H9 (cell line): Measurements from ENCODE around the gene TMEM201. TPM values are rescaled to one million over a fixed set of nuclear protein-coding genes. Genes with fewer than 3 reads are reported as not detected.

Experiments used
- DNase-seq: peaks from one replicate; pipeline ENCODE4 v3.0.0-alpha.2; 2017
- H2AFZ ChIP-seq: one replicate; pipeline ENCODE4 v1.6.1; 2013; ENCODE audit warnings: mild to moderate bottlenecking, low read length, control low read depth, moderate library complexity
- H2AK5ac ChIP-seq: 2 replicates; pipeline ENCODE4 v1.6.1; 2013; ENCODE audit warnings: low read length, control low read depth, mixed read lengths; ENCODE audit not compliant: insufficient read length
- H2BK120ac ChIP-seq: one replicate; pipeline ENCODE4 v1.6.1; 2013; ENCODE audit warnings: low read depth, mild to moderate bottlenecking, low read length, control low read depth, inconsistent platforms; ENCODE audit not compliant: poor library complexity, severe bottlenecking
- H2BK12ac ChIP-seq: 2 replicates; pipeline ENCODE4 v1.6.1; 2013; ENCODE audit warnings: low read length, control low read depth, mixed read lengths, low read depth; ENCODE audit not compliant: insufficient read length
- H2BK15ac ChIP-seq: 2 replicates; pipeline ENCODE4 v1.6.1; 2013; ENCODE audit warnings: low read depth, low read length, control low read depth
- H2BK20ac ChIP-seq: one replicate; pipeline ENCODE4 v1.6.1; 2013; ENCODE audit warnings: low read depth, mild to moderate bottlenecking, low read length, control low read depth, inconsistent platforms; ENCODE audit not compliant: poor library complexity, severe bottlenecking
- H2BK5ac ChIP-seq: 2 replicates; pipeline ENCODE4 v1.6.1; 2013; ENCODE audit warnings: low read length, control low read depth, mixed read lengths; ENCODE audit not compliant: insufficient read length
- H3K14ac ChIP-seq: 2 replicates; pipeline ENCODE4 v1.6.1; 2013; ENCODE audit warnings: low read length, control low read depth; ENCODE audit not compliant: insufficient read depth
- H3K18ac ChIP-seq: 2 replicates; pipeline ENCODE4 v1.6.1; 2013; ENCODE audit warnings: low read depth, mild to moderate bottlenecking, mixed read lengths, low read length, control low read depth; ENCODE audit not compliant: insufficient read length
- H3K23ac ChIP-seq: 2 replicates; pipeline ENCODE4 v1.6.1; 2013; ENCODE audit warnings: low read length, control low read depth, mixed read lengths, low read depth; ENCODE audit not compliant: insufficient read length
- H3K23me2 ChIP-seq: 2 replicates; pipeline ENCODE4 v1.6.1; 2013; ENCODE audit warnings: low read depth, mild to moderate bottlenecking, mixed read lengths, low read length, control low read depth; ENCODE audit not compliant: insufficient read length, poor library complexity, severe bottlenecking
- H3K27ac ChIP-seq: 2 replicates; pipeline ENCODE4 v1.5.1; 2013; ENCODE audit warnings: low read length, control low read depth, mixed read lengths, low read depth; ENCODE audit not compliant: insufficient read length
- H3K27me3 ChIP-seq: 2 replicates; pipeline ENCODE4 v1.6.1; 2013; ENCODE audit warnings: low read length, control low read depth, inconsistent platforms; ENCODE audit not compliant: insufficient read depth
- H3K4ac ChIP-seq: 2 replicates; pipeline ENCODE4 v1.6.1; 2013; ENCODE audit warnings: low read depth, mild to moderate bottlenecking, control low read depth, inconsistent platforms, low read length, moderate library complexity
- H3K4me1 ChIP-seq: 2 replicates; pipeline ENCODE4 v1.6.1; 2013; ENCODE audit warnings: low read length, control low read depth, inconsistent platforms; ENCODE audit not compliant: insufficient read depth
- H3K4me2 ChIP-seq: 2 replicates; pipeline ENCODE4 v1.6.1; 2013; ENCODE audit warnings: low read length, control low read depth, mixed read lengths; ENCODE audit not compliant: insufficient read length, insufficient read depth
- H3K56ac ChIP-seq: 2 replicates; pipeline ENCODE4 v1.6.1; 2013; ENCODE audit warnings: low read depth, mild to moderate bottlenecking, mixed read lengths, low read length, control low read depth; ENCODE audit not compliant: insufficient read length
- H3K79me1 ChIP-seq: 2 replicates; pipeline ENCODE4 v1.6.1; 2013; ENCODE audit warnings: low read depth, mild to moderate bottlenecking, moderate library complexity, low read length, control low read depth, inconsistent platforms; ENCODE audit not compliant: insufficient read depth, poor library complexity, severe bottlenecking
- H3K79me2 ChIP-seq: 2 replicates; pipeline ENCODE4 v1.6.1; 2013; ENCODE audit warnings: low read length, control low read depth, inconsistent platforms; ENCODE audit not compliant: insufficient read depth
- H3K9ac ChIP-seq: 2 replicates; pipeline ENCODE4 v1.6.1; 2013; ENCODE audit warnings: low read length, control low read depth, mixed read lengths; ENCODE audit not compliant: insufficient read length; ENCODE audit errors: extremely low read depth
- H3K9me3 ChIP-seq: one replicate; pipeline ENCODE4 v1.6.1; 2013; ENCODE audit warnings: low read depth, low read length, inconsistent platforms; ENCODE audit not compliant: control insufficient read depth
- H3T11ph ChIP-seq: one replicate; pipeline ENCODE4 v1.6.1; 2013; ENCODE audit warnings: mild to moderate bottlenecking, low read length, control low read depth, inconsistent platforms
- H4K20me1 ChIP-seq: one replicate; pipeline ENCODE4 v1.6.1; 2013; ENCODE audit not compliant: control insufficient read depth, insufficient read length, insufficient read depth
- H4K5ac ChIP-seq: 2 replicates; pipeline ENCODE4 v1.6.1; 2013; ENCODE audit warnings: low read depth, mild to moderate bottlenecking, mixed read lengths, low read length, control low read depth; ENCODE audit not compliant: insufficient read length
- H4K8ac ChIP-seq: replicated peaks from 2 replicates; pipeline ENCODE4 v1.6.1; 2013; ENCODE audit warnings: low read length, control low read depth, mixed read lengths, low read depth; ENCODE audit not compliant: insufficient read length
- H4K91ac ChIP-seq: 2 replicates; pipeline ENCODE4 v1.6.1; 2013; ENCODE audit warnings: low read depth, mild to moderate bottlenecking, moderate library complexity, mixed read lengths, low read length, control low read depth; ENCODE audit not compliant: insufficient read length
- H3K27ac Mint-ChIP-seq, 3 experiments: 2 replicates in 2 of 3; 3 replicates in 1 of 3; pipeline ENCODE4 v1.8.0; 2020 to 2021; ENCODE audit warnings: mixed read lengths in 3 of 3, mild to moderate bottlenecking in 1 of 3, moderate library complexity in 1 of 3
- H3K27me3 Mint-ChIP-seq: 2 replicates; pipeline ENCODE4 v1.8.0; 2021; ENCODE audit warnings: low read depth, mild to moderate bottlenecking, moderate library complexity, mixed read lengths
- H3K36me3 Mint-ChIP-seq, 3 experiments: 2 replicates in 2 of 3; 3 replicates in 1 of 3; pipeline ENCODE4 v1.8.0; 2020 to 2021; ENCODE audit warnings: low read depth in 3 of 3, mixed read lengths in 3 of 3; ENCODE audit not compliant: insufficient read depth in 1 of 3
- H3K4me1 Mint-ChIP-seq, 2 experiments: 2 replicates each; pipeline ENCODE4 v1.8.0; 2020; ENCODE audit warnings: mixed read lengths in 2 of 2
- H3K4me3 Mint-ChIP-seq, 2 experiments: 2 replicates in 1 of 2; 3 replicates in 1 of 2; pipeline ENCODE4 v1.8.0; 2020 to 2021; ENCODE audit warnings: mild to moderate bottlenecking in 2 of 2, mixed read lengths in 2 of 2, moderate library complexity in 1 of 2
- H3K9me3 Mint-ChIP-seq, 2 experiments: 2 replicates in 1 of 2; 3 replicates in 1 of 2; pipeline ENCODE4 v1.8.0; 2020; ENCODE audit warnings: mild to moderate bottlenecking in 2 of 2, mixed read lengths in 2 of 2, moderate library complexity in 1 of 2
- CTCF ChIP-seq: fragments of 200-600 bp; sonication (generic); conservative IDR thresholded peaks from 3 replicates; pipeline ENCODE4 v1.8.0; 2021; ENCODE audit warnings: antibody characterized with exemption, mild to moderate bottlenecking
- WGBS: extraction: QIAGEN DNeasy Blood & Tissue Kit; methylation state at CpG from one replicate; pipeline ENCODE4 v1.1.7; 2013; ENCODE audit warnings: missing lambda C conversion rate, low lambda C conversion rate, mixed read lengths; ENCODE audit not compliant: insufficient read length; ENCODE audit errors: extremely low coverage; 5-methylcytosine and 5-hydroxymethylcytosine counted together
- total RNA-seq: library from RNA; stranded (reverse); gene quantifications from 2 replicates; pipeline ENCODE4 v1.2.1, GENCODE V29; 2021

TMEM201 gene
- total RNA-seq, 1 experiment from 2014 or later: 31.0 TPM

- Mint-ChIP-seq H3K9me3 (no peaks in the 10 kb centered on the region), H3K27me3 (no peaks in the 10 kb centered on the region), H3K4me1 (peaks cover 26 to 36% of the 10 kb centered on the region in 2 experiments), H3K36me3 (peaks cover 7 to 26% (median 23%) of the 10 kb centered on the region in 3 experiments; a peak in 6 of 7 replicates), H3K27ac (peak overlapping the region; percentile 47 to 53 (median 52); a peak in 4 of 7 replicates), H3K4me3 (no peak overlapping the region)
- no peak for TF ChIP-seq CTCF
- Histone ChIP-seq H3K23me2 (no peaks in the 10 kb centered on the region), H3K27me3 (no peaks in the 10 kb centered on the region), H4K20me1 (no peaks in the 10 kb centered on the region), H3K4me1 (peaks cover 2% of the 10 kb centered on the region; the same call in 1 of the 2 replicates), H3K23ac (no peak overlapping the region), H3K27ac (no peak overlapping the region), H3K18ac (no peak overlapping the region), H4K91ac (no peak overlapping the region), H3T11ph (no peak overlapping the region), H3K56ac (no peak overlapping the region), H3K14ac (no peak overlapping the region; the same call in 1 of the 2 replicates), H3K79me1 (peaks cover 5% of the 10 kb centered on the region), H2BK12ac (no peak overlapping the region), H4K8ac (no peak overlapping the region), H3K9me3 (no peaks in the 10 kb centered on the region), H2AFZ (no peak overlapping the region), H2BK15ac (no peak overlapping the region), H3K4ac (no peak overlapping the region), H2BK120ac (no peak overlapping the region), H2BK5ac (no peak overlapping the region), H2AK5ac (no peak overlapping the region), H3K4me2 (no peak overlapping the region), H2BK20ac (no peak overlapping the region), H3K9ac (no peak overlapping the region), H3K79me2 (peaks cover 8% of the 10 kb centered on the region; the same call in 1 of the 2 replicates), H4K5ac (no peak overlapping the region)
- DNase-seq: no peak
- WGBS: no CpG with 5 or more reads among the region's 17 CpGs
Measured at GRCh38 chr1:9595156-9595967, 6.7 kb downstream of the TMEM201 start.
